Esophagus squamous epithelium (tissue), 5 donors: ENCODE results near the gene MYL10. TPM values are rescaled to one million over a fixed set of nuclear protein-coding genes. Genes with fewer than 3 reads are reported as not detected.

Source experiments
- DNase-seq: peaks from one replicate; lab custom pipeline; 2025; lab: John Stamatoyannopoulos, UW
- H3K27ac ChIP-seq, 4 donors: fragments of 200-600 bp; sonication (generic); one replicate each; pipeline ENCODE4 v1.5.1; 2016 to 2019; ENCODE audit warnings: mild to moderate bottlenecking in 1 of 4
- H3K27me3 ChIP-seq, 4 donors: fragments of 200-600 bp; sonication (generic); 1 replicate in 3 of 4; 2 replicates in 1 of 4; pipeline versions ENCODE4 v1.5.1 to v1.6.0; 2017 to 2021; ENCODE audit warnings: antibody characterized with exemption in 1 of 4
- H3K36me3 ChIP-seq, 3 donors: fragments of 200-600 bp; sonication (generic); one replicate each; pipeline ENCODE4 v1.5.1; 2016 to 2019
- H3K4me1 ChIP-seq, 3 donors: fragments of 200-600 bp; sonication (generic); one replicate each; pipeline ENCODE4 v1.5.1; 2017 to 2019
- H3K4me3 ChIP-seq, 4 donors: fragments of 200-600 bp; sonication (generic); 1 replicate in 3 of 4; 2 replicates in 1 of 4; pipeline ENCODE4 v1.5.1; 2016 to 2019; ENCODE audit warnings: mild to moderate bottlenecking in 2 of 4, moderate library complexity in 1 of 4
- H3K9me3 ChIP-seq, 3 donors: fragments of 200-600 bp; sonication (generic); one replicate each; pipeline ENCODE4 v1.5.1; 2016 to 2019
- POLR2A ChIP-seq, 4 donors: fragments of 450-650 bp; IDR thresholded peaks; one replicate each; pipeline ENCODE4 v1.6.1; 2017; ENCODE audit warnings: antibody characterized with exemption in 4 of 4, mild to moderate bottlenecking in 4 of 4, moderate library complexity in 3 of 4
- WGBS, 2 donors: methylation state at CpG; one replicate each; pipeline ENCODE4 v1.1.5; 2018; 5-methylcytosine and 5-hydroxymethylcytosine counted together
- intact Hi-C: fragments of 100-400 bp; cut with DNase I; formaldehyde crosslinking; loops from one replicate; pipeline ENCODE4 v1.15.0; 2022
- total RNA-seq, 4 donors: library from RNA; depleted of rRNA; stranded (reverse); fragments of >200 nt; gene quantifications; one replicate each; pipeline ENCODE4 v1.1.0, GENCODE V29; 2016
- TF ChIP-seq, protein P1 (sequence below), 6 experiments: fragments of 450-650 bp in 4 of 6; fragments of 200-600 bp in 2 of 6; sonication (generic) in 2 of 6; IDR thresholded peaks; one replicate each; pipeline ENCODE4 v1.5.1; 2016 to 2019; ENCODE audit warnings: antibody characterized with exemption in 6 of 6, mild to moderate bottlenecking in 4 of 6, moderate library complexity in 4 of 6
- donor health status: DM: yes; HTN: yes; CAD: no.

The MYL10 gene
- total RNA-seq, 4 donors from 2014 or later: not detected

DNA sequence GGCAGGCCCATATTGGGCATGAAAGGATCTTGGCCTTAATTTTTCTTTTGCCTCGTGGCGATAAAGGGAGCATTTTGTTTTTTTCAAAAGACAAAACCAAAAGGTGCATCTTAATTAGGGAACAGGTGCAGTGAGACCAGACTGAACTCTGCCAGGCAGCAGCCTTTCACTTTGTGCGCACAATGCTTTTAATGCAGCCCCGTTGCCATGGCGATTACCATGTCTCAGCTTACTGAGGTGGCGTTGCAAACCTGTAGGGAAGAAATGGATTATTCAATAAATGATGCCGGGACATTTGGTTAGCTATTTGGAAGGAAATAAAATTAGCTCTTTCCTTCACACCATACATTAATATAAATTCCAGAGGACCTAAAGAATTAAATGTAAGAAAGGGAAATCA is 61.9 kb downstream of the MYL10 start:
- H3K27ac ChIP-seq: no peak overlapping the region
- no peaks in the 10 kb centered on the region for H3K36me3 ChIP-seq
- H3K9me3 ChIP-seq: peaks cover 0 to 5% (median 0%) of the 10 kb centered on the region in 3 donors
- no peak for DNase-seq
- H3K27me3 ChIP-seq: peaks cover 0 to 39% (median 1%) of the 10 kb centered on the region in 4 donors
- intact Hi-C loops: no loop called here
- TF ChIP-seq POLR2A (IDR thresholded peaks at IDR 0.05): no peak
- TF ChIP-seq, protein P1, sequence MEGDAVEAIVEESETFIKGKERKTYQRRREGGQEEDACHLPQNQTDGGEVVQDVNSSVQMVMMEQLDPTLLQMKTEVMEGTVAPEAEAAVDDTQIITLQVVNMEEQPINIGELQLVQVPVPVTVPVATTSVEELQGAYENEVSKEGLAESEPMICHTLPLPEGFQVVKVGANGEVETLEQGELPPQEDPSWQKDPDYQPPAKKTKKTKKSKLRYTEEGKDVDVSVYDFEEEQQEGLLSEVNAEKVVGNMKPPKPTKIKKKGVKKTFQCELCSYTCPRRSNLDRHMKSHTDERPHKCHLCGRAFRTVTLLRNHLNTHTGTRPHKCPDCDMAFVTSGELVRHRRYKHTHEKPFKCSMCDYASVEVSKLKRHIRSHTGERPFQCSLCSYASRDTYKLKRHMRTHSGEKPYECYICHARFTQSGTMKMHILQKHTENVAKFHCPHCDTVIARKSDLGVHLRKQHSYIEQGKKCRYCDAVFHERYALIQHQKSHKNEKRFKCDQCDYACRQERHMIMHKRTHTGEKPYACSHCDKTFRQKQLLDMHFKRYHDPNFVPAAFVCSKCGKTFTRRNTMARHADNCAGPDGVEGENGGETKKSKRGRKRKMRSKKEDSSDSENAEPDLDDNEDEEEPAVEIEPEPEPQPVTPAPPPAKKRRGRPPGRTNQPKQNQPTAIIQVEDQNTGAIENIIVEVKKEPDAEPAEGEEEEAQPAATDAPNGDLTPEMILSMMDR (IDR thresholded peaks at IDR 0.05): no peak
- no peak overlapping the region for H3K4me3 ChIP-seq
- 79 to 80% methylated on average over 5 to 7 of the region's 7 CpGs for WGBS, 2 donors
- H3K4me1 ChIP-seq: no peaks in the 10 kb centered on the region

- 79 to 85% methylated on average over 4 to 8 of the region's 8 CpGs for WGBS, 2 donors
- H3K36me3 ChIP-seq: no peaks in the 10 kb centered on the region
- no peak overlapping the region for H3K27ac ChIP-seq
- no peak for DNase-seq
- intact Hi-C loops: no loop called here
- H3K27me3 ChIP-seq: peaks cover 0 to 48% (median 1%) of the 10 kb centered on the region in 4 donors
- no peaks in the 10 kb centered on the region for H3K9me3 ChIP-seq
- H3K4me1 ChIP-seq: no peaks in the 10 kb centered on the region
- no peak overlapping the region for H3K4me3 ChIP-seq
- TF ChIP-seq, protein P1 (IDR thresholded peaks at IDR 0.05): no peak
- TF ChIP-seq POLR2A (IDR thresholded peaks at IDR 0.05): no peak
Measured at GRCh38 chr7:101565601-101566209, 63.4 kb downstream of the MYL10 start.

DNA sequence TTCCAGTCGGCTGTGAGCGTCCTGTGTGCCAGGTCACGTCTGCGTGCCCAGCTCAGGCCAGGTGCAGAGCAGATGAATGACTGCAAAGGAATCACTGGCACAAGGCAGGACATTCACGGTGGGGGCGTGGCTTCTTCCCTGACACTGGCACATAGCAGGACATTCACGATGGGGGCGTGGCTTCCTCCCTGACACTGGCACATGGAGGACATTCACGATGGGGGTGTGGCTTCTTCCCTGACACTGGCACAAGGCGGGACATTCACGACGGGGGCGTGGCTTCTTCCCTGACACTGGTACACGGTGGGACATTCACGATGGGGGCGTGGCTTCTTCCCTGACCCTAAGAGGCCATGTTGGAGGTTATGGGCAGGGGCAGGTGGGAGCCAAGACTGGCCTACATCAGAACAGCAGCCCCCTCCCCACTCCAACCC is 64.3 kb downstream of the MYL10 start:
- no peak overlapping the region for H3K4me3 ChIP-seq
- TF ChIP-seq, protein P1 (IDR thresholded peaks at IDR 0.05): no peak
- no peak for TF ChIP-seq POLR2A (IDR thresholded peaks at IDR 0.05)
- H3K27ac ChIP-seq: no peak overlapping the region
- intact Hi-C loops: no loop called here
- no peak for DNase-seq
- H3K4me1 ChIP-seq: no peaks in the 10 kb centered on the region
- H3K27me3 ChIP-seq: peaks cover 0 to 52% (median 1%) of the 10 kb centered on the region in 4 donors
- no peaks in the 10 kb centered on the region for H3K36me3 ChIP-seq
- no CpG with 5 or more reads among the region's 16 CpGs for WGBS, 2 donors
- no peaks in the 10 kb centered on the region for H3K9me3 ChIP-seq

DNA sequence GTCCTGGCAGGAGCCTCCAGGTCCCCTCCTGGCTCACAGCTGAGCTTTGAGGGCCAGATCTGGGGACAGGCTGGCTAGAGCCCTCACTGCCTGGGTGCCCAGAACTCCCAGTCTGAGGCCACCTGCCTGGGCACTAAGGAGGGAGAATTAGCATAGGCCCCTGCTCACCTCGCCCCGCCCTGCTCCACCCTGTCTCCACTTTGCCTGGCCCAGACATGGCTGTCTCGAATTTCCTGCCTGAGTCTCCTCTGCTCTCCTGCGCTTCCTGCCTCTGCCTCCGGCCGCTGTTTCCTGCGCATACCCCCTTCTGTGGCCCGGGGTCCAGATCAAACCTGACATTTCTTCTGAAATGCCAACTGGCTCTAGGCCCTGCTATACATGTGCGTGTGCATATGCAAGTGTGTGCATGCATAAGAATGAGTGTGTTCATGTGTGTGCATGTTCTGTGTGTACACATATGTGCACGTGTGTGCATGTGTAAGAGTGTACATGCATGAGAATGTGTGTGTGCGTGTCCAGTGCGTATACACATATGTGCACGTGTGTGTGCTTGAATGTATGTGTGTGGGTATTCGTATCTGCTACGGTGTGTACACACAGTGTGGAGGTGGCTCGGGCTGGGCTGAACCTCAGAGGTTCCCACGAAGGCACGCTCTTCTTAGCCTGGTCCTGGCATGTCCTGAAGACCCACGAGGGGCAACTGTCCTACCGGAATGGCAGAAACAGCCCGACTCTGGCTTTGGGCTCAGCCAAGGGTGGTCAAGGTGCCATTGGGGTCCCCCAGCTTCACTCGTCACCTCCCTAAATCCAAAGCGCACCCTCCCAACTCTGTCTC is 64.9 kb downstream of the MYL10 start:
- TF ChIP-seq, protein P1 (IDR thresholded peaks at IDR 0.05): no peak
- TF ChIP-seq POLR2A (IDR thresholded peaks at IDR 0.05): no peak
- Histone ChIP-seq H3K9me3 (no peaks in the 10 kb centered on the region), H3K4me1 (no peaks in the 10 kb centered on the region), H3K36me3 (no peaks in the 10 kb centered on the region), H3K27ac (no peak overlapping the region), H3K27me3 (peaks cover 0 to 52% (median 1%) of the 10 kb centered on the region in 4 donors), H3K4me3 (no peak overlapping the region)
- DNase-seq: no peak
- intact Hi-C loops: no loop called here
- 60 to 64% methylated on average over 17 to 21 of the region's 23 CpGs for WGBS, 2 donors

Other genes with a start within 250 kb of the MYL10 start
- gene CUX1, start 188.3 kb upstream of the MYL10 start, total RNA-seq: 10 to 100 TPM; 40.0 to 55.9 (median 47.3) TPM